ENCODE data around the gene RAPGEF5.

The RAPGEF5 gene

DNA sequence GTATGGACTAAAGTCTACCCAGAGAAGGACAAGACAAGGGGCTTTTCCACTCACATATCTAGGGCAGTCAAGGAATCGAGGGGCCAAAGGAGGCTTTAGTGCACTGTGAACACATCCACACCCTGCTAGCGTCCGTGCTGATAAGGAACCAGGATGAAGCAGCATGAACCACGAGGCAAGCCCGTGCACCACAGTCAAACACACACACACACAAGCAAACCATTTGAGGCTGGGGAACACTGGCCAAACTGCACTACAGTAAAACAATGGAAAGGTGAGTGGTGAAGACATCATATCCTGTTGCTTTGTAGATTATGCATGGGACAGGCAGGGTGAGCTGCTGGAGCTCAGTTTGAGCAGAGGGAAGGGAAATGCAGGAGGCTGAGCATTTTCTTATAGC is 233.8 kb downstream of the RAPGEF5 start:
- Histone ChIP-seq H3K27me3 (ENCODE audit: insufficient read depth, poor library complexity, severe bottlenecking) (no peaks in the 10 kb centered on the region), H3K4me3 (replicated peaks; ENCODE audit: insufficient read depth, low read length) (no peak overlapping the region), H3K27ac (replicated peaks) (no peak overlapping the region)
- TF ChIP-seq, protein P1, sequence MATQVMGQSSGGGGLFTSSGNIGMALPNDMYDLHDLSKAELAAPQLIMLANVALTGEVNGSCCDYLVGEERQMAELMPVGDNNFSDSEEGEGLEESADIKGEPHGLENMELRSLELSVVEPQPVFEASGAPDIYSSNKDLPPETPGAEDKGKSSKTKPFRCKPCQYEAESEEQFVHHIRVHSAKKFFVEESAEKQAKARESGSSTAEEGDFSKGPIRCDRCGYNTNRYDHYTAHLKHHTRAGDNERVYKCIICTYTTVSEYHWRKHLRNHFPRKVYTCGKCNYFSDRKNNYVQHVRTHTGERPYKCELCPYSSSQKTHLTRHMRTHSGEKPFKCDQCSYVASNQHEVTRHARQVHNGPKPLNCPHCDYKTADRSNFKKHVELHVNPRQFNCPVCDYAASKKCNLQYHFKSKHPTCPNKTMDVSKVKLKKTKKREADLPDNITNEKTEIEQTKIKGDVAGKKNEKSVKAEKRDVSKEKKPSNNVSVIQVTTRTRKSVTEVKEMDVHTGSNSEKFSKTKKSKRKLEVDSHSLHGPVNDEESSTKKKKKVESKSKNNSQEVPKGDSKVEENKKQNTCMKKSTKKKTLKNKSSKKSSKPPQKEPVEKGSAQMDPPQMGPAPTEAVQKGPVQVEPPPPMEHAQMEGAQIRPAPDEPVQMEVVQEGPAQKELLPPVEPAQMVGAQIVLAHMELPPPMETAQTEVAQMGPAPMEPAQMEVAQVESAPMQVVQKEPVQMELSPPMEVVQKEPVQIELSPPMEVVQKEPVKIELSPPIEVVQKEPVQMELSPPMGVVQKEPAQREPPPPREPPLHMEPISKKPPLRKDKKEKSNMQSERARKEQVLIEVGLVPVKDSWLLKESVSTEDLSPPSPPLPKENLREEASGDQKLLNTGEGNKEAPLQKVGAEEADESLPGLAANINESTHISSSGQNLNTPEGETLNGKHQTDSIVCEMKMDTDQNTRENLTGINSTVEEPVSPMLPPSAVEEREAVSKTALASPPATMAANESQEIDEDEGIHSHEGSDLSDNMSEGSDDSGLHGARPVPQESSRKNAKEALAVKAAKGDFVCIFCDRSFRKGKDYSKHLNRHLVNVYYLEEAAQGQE (IDR thresholded peaks at IDR 0.05; ENCODE audit: insufficient replicate concordance, low read depth) = no peak
- no peak for TF ChIP-seq SPI1 (IDR thresholded peaks at IDR 0.05; ENCODE audit: borderline replicate concordance, low read depth)
- no peak for TF ChIP-seq GABPA (IDR thresholded peaks at IDR 0.05; ENCODE audit: low read depth)
- TF ChIP-seq, protein P2, sequence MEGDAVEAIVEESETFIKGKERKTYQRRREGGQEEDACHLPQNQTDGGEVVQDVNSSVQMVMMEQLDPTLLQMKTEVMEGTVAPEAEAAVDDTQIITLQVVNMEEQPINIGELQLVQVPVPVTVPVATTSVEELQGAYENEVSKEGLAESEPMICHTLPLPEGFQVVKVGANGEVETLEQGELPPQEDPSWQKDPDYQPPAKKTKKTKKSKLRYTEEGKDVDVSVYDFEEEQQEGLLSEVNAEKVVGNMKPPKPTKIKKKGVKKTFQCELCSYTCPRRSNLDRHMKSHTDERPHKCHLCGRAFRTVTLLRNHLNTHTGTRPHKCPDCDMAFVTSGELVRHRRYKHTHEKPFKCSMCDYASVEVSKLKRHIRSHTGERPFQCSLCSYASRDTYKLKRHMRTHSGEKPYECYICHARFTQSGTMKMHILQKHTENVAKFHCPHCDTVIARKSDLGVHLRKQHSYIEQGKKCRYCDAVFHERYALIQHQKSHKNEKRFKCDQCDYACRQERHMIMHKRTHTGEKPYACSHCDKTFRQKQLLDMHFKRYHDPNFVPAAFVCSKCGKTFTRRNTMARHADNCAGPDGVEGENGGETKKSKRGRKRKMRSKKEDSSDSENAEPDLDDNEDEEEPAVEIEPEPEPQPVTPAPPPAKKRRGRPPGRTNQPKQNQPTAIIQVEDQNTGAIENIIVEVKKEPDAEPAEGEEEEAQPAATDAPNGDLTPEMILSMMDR (IDR thresholded peaks at IDR 0.05; ENCODE audit: insufficient read depth, low read length) = no peak
- no peak for TF ChIP-seq POLR2AphosphoS5 (IDR thresholded peaks at IDR 0.05; ENCODE audit: low read depth)
- no peak for DNase-seq (ENCODE audit: low read depth in 1 of 2, low spot score in 1 of 2)

DNA sequence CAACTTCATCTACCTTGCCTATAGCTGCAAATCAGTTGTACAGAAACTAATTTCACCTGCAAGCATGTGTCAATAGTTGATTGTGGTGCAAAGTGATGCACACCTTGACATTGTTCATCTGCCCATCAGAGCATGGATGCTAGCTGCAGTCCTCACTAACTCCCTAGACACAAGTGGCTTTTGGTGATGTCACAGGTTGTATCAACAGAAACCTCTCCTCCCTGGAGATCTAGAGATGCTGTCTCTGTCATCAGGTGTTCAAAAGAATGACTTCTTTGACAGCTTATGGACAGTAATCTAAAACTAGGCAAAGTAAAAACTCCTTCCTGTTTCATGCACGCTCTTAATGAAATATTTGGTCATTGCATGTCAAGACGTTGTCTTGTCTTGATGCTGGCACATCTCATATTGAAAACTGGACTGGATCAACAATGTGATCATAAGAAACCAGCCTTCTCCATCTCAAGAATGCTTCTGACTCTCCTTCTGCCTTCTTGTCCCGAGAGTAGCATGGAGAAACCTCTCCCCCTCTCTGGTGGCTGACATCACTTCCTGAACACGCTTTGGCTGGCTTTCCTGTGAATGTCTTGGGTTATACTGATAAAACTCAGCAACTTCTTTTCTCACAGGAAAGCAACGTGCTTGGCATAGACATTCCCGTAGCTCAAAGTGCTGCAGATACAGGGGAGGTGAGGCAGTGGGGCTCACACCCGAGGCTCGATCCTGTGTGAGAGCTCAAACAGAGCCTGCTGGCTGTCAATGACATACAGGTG is 235.1 kb downstream of the RAPGEF5 start:
- Histone ChIP-seq H3K27ac (replicated peaks) (no peak overlapping the region), H3K4me3 (replicated peaks; ENCODE audit: insufficient read depth, low read length) (no peak overlapping the region), H3K27me3 (ENCODE audit: insufficient read depth, poor library complexity, severe bottlenecking) (no peaks in the 10 kb centered on the region)
- DNase-seq (ENCODE audit: low read depth in 1 of 2, low spot score in 1 of 2) = no peak
- TF ChIP-seq GABPA (IDR thresholded peaks at IDR 0.05; ENCODE audit: low read depth) = no peak
- TF ChIP-seq, protein P1 (IDR thresholded peaks at IDR 0.05; ENCODE audit: insufficient replicate concordance, low read depth) = no peak
- no peak for TF ChIP-seq SPI1 (IDR thresholded peaks at IDR 0.05; ENCODE audit: borderline replicate concordance, low read depth)
- no peak for TF ChIP-seq POLR2AphosphoS5 (IDR thresholded peaks at IDR 0.05; ENCODE audit: low read depth)
- TF ChIP-seq, protein P2 (IDR thresholded peaks at IDR 0.05; ENCODE audit: insufficient read depth, low read length) = no peak

DNA sequence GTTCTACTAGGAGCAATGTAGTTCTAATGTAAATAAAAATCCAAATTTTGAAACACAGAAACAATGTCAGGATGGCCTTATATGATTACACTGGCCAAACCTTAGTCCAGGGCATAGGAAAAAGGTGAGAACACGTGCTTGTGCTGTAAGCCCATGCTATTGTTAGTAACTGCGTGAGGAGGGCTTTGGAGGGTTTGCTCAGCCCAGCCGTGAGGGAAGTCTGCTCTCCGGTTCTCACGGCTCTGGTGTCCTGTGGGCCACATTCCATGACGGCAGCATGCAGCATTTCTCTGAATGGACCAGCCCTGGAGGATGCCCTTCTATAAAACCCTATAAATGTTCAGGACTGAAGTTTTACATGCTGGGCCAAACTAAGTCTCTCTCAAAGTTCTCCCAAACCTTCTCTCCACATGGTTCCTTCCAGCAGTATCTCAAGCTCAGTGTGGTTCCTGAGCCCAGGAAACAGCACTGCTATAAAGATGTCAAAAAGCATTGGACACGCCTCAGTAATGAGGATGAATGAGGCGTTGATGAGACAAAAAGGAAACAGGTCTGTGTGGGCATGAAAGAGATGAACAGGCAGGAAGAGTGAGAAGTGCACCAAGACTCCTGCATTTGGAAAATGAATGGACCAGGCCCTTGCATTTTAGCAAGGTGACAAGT is 236.4 kb downstream of the RAPGEF5 start:
- Histone ChIP-seq H3K27ac (replicated peaks) (no peak overlapping the region), H3K27me3 (ENCODE audit: insufficient read depth, poor library complexity, severe bottlenecking) (no peaks in the 10 kb centered on the region), H3K4me3 (replicated peaks; ENCODE audit: insufficient read depth, low read length) (no peak overlapping the region)
- no peak for DNase-seq (ENCODE audit: low read depth in 1 of 2, low spot score in 1 of 2)
- TF ChIP-seq, protein P1 (IDR thresholded peaks at IDR 0.05; ENCODE audit: insufficient replicate concordance, low read depth) = no peak
- TF ChIP-seq, protein P2 (IDR thresholded peaks at IDR 0.05; ENCODE audit: insufficient read depth, low read length) = no peak
- TF ChIP-seq POLR2AphosphoS5 (IDR thresholded peaks at IDR 0.05; ENCODE audit: low read depth) (no peak), SPI1 (IDR thresholded peaks at IDR 0.05; ENCODE audit: borderline replicate concordance, low read depth) (no peak), GABPA (IDR thresholded peaks at IDR 0.05; ENCODE audit: low read depth) (no peak)

Data from HL-60 (cell line).